ENCODE results near the gene MARCO.
"Not testable (repeated sequence)": the region's sequence is repeated elsewhere in the genome, so short reads cannot be mapped to it uniquely, and the experiment has no call there.

MARCO gene

GRCh38 chr2:118994172-118994700 is 52.2 kb downstream of the MARCO start:
- TF ChIP-seq FOXP2 (optimal IDR thresholded peaks at IDR 0.05; ENCODE audit: control extremely low read depth, extremely low read length, insufficient read depth) (no peak), POLR2AphosphoS5 (IDR thresholded peaks at IDR 0.05; ENCODE audit: borderline replicate concordance, low read depth, low read length) (no peak), EZH2 (IDR thresholded peaks at IDR 0.05) (no peak)
- DNase-seq (ENCODE audit: low read depth, low spot score) = no peak

GRCh38 chr2:118994778-118995177 is 52.8 kb downstream of the MARCO start:
- no peak for DNase-seq (ENCODE audit: low read depth, low spot score)
- H3K9ac ChIP-seq (ENCODE audit: insufficient read length) = no peak overlapping the region
- no peak overlapping the region for H3K27ac ChIP-seq
- H3K36me3 ChIP-seq (ENCODE audit: insufficient read depth, low read length) = no peaks in the 10 kb centered on the region
- no peak overlapping the region for H3K4me3 ChIP-seq
- no peak for TF ChIP-seq FOXP2 (optimal IDR thresholded peaks at IDR 0.05; ENCODE audit: control extremely low read depth, extremely low read length, insufficient read depth)
- no peak for TF ChIP-seq EZH2 (IDR thresholded peaks at IDR 0.05)
- no peak for TF ChIP-seq POLR2AphosphoS5 (IDR thresholded peaks at IDR 0.05; ENCODE audit: borderline replicate concordance, low read depth, low read length)
- no peaks in the 10 kb centered on the region for H3K9me3 ChIP-seq (ENCODE audit: low read depth, low read length)

More at GRCh38 chr2:118994172-118994700, 52.2 kb downstream of the MARCO start:
- no peak overlapping the region for H3K27ac ChIP-seq
- H3K9me3 ChIP-seq (ENCODE audit: low read depth, low read length) = no peaks in the 10 kb centered on the region
- no peaks in the 10 kb centered on the region for H3K36me3 ChIP-seq (ENCODE audit: insufficient read depth, low read length)
- H3K9ac ChIP-seq (ENCODE audit: insufficient read length) = no peak overlapping the region
- no peak overlapping the region for H3K4me3 ChIP-seq

GRCh38 chr2:119003856-119004255 is 61.9 kb downstream of the MARCO start:
- not testable (repeated sequence) for H3K9ac ChIP-seq (ENCODE audit: insufficient read length); H3K27ac ChIP-seq; DNase-seq (ENCODE audit: low read depth, low spot score); H3K9me3 ChIP-seq (ENCODE audit: low read depth, low read length); H3K36me3 ChIP-seq (ENCODE audit: insufficient read depth, low read length); H3K4me3 ChIP-seq

- TF ChIP-seq POLR2AphosphoS5 (IDR thresholded peaks at IDR 0.05; ENCODE audit: borderline replicate concordance, low read depth, low read length) = no peak
- no peak for TF ChIP-seq FOXP2 (optimal IDR thresholded peaks at IDR 0.05; ENCODE audit: control extremely low read depth, extremely low read length, insufficient read depth)
- no peak overlapping the region for H3K9ac ChIP-seq (ENCODE audit: insufficient read length)
- no peaks in the 10 kb centered on the region for H3K9me3 ChIP-seq (ENCODE audit: low read depth, low read length)
- no peak overlapping the region for H3K4me3 ChIP-seq
- H3K36me3 ChIP-seq (ENCODE audit: insufficient read depth, low read length) = no peaks in the 10 kb centered on the region
- DNase-seq (ENCODE audit: low read depth, low spot score) = no peak
- H3K27ac ChIP-seq = no peak overlapping the region
These were observed 62.6 kb downstream of the MARCO start for GRCh38 chr2:119004602-119005001.

GRCh38 chr2:119005051-119005450 is 63.1 kb downstream of the MARCO start:
- Histone ChIP-seq H3K4me3 (no peak overlapping the region), H3K9ac (ENCODE audit: insufficient read length) (no peak overlapping the region), H3K27ac (no peak overlapping the region), H3K9me3 (ENCODE audit: low read depth, low read length) (no peaks in the 10 kb centered on the region), H3K36me3 (ENCODE audit: insufficient read depth, low read length) (no peaks in the 10 kb centered on the region)
- no peak for TF ChIP-seq FOXP2 (optimal IDR thresholded peaks at IDR 0.05; ENCODE audit: control extremely low read depth, extremely low read length, insufficient read depth)
- TF ChIP-seq POLR2AphosphoS5 (IDR thresholded peaks at IDR 0.05; ENCODE audit: borderline replicate concordance, low read depth, low read length) = no peak
- TF ChIP-seq EZH2 (IDR thresholded peaks at IDR 0.05) = no peak
- DNase-seq (ENCODE audit: low read depth, low spot score) = no peak

GRCh38 chr2:119005555-119005954 is 63.6 kb downstream of the MARCO start:
- H3K9me3 ChIP-seq (ENCODE audit: low read depth, low read length) = no peaks in the 10 kb centered on the region

GRCh38 chr2:119006441-119006840 is 64.4 kb downstream of the MARCO start:
- no peak for TF ChIP-seq EZH2 (IDR thresholded peaks at IDR 0.05)
- no peak for TF ChIP-seq FOXP2 (optimal IDR thresholded peaks at IDR 0.05; ENCODE audit: control extremely low read depth, extremely low read length, insufficient read depth)
- no peak for TF ChIP-seq POLR2AphosphoS5 (IDR thresholded peaks at IDR 0.05; ENCODE audit: borderline replicate concordance, low read depth, low read length)
- Histone ChIP-seq H3K9me3 (ENCODE audit: low read depth, low read length) (no peaks in the 10 kb centered on the region), H3K36me3 (ENCODE audit: insufficient read depth, low read length) (no peaks in the 10 kb centered on the region), H3K9ac (ENCODE audit: insufficient read length) (no peak overlapping the region), H3K27ac (no peak overlapping the region), H3K4me3 (no peak overlapping the region)
- DNase-seq (ENCODE audit: low read depth, low spot score) = no peak

More at GRCh38 chr2:119005555-119005954, 63.6 kb downstream of the MARCO start:
- Histone ChIP-seq H3K4me3 (no peak overlapping the region), H3K9ac (ENCODE audit: insufficient read length) (no peak overlapping the region), H3K27ac (no peak overlapping the region), H3K36me3 (ENCODE audit: insufficient read depth, low read length) (no peaks in the 10 kb centered on the region)
- TF ChIP-seq EZH2 (IDR thresholded peaks at IDR 0.05) (no peak), FOXP2 (optimal IDR thresholded peaks at IDR 0.05; ENCODE audit: control extremely low read depth, extremely low read length, insufficient read depth) (no peak), POLR2AphosphoS5 (IDR thresholded peaks at IDR 0.05; ENCODE audit: borderline replicate concordance, low read depth, low read length) (no peak)
- no peak for DNase-seq (ENCODE audit: low read depth, low spot score)

- Histone ChIP-seq H3K27ac (no peak overlapping the region), H3K9me3 (ENCODE audit: low read depth, low read length) (no peaks in the 10 kb centered on the region), H3K9ac (ENCODE audit: insufficient read length) (no peak overlapping the region), H3K4me3 (no peak overlapping the region), H3K36me3 (ENCODE audit: insufficient read depth, low read length) (no peaks in the 10 kb centered on the region)
- no peak for DNase-seq (ENCODE audit: low read depth, low spot score)
- TF ChIP-seq FOXP2 (optimal IDR thresholded peaks at IDR 0.05; ENCODE audit: control extremely low read depth, extremely low read length, insufficient read depth) = no peak
- no peak for TF ChIP-seq POLR2AphosphoS5 (IDR thresholded peaks at IDR 0.05; ENCODE audit: borderline replicate concordance, low read depth, low read length)
- TF ChIP-seq EZH2 (IDR thresholded peaks at IDR 0.05) = no peak
These were observed 66.1 kb downstream of the MARCO start for GRCh38 chr2:119008108-119008507.

- Histone ChIP-seq H3K9ac (ENCODE audit: insufficient read length) (no peak overlapping the region), H3K36me3 (ENCODE audit: insufficient read depth, low read length) (no peaks in the 10 kb centered on the region), H3K27ac (no peak overlapping the region), H3K9me3 (ENCODE audit: low read depth, low read length) (no peaks in the 10 kb centered on the region), H3K4me3 (no peak overlapping the region)
- no peak for DNase-seq (ENCODE audit: low read depth, low spot score)
- TF ChIP-seq FOXP2 (optimal IDR thresholded peaks at IDR 0.05; ENCODE audit: control extremely low read depth, extremely low read length, insufficient read depth) (no peak), EZH2 (IDR thresholded peaks at IDR 0.05) (no peak), POLR2AphosphoS5 (IDR thresholded peaks at IDR 0.05; ENCODE audit: borderline replicate concordance, low read depth, low read length) (no peak)
These were observed 67.1 kb downstream of the MARCO start for GRCh38 chr2:119009110-119009509.

Measured in SK-N-MC (cell line).